Endothelial cell (in vitro differentiated cells): Measurements from ENCODE around the gene TAS2R30. TPM values are rescaled to one million over a fixed set of nuclear protein-coding genes. Genes with fewer than 3 reads are reported as not detected.

Source experiments
- DNase-seq: peaks from one replicate; pipeline ENCODE4 v3.0.0; 2021; ENCODE audit warnings: low spot score
- H3K27ac Mint-ChIP-seq: one replicate; pipeline ENCODE4 v1.8.0; 2021; ENCODE audit warnings: mixed read lengths, inconsistent platforms; ENCODE audit not compliant: unreplicated experiment
- H3K27me3 Mint-ChIP-seq: one replicate; pipeline ENCODE4 v1.8.0; 2021; ENCODE audit warnings: mild to moderate bottlenecking, moderate library complexity, mixed read lengths, inconsistent platforms; ENCODE audit not compliant: unreplicated experiment
- H3K36me3 Mint-ChIP-seq: one replicate; pipeline ENCODE4 v1.8.0; 2021; ENCODE audit warnings: mild to moderate bottlenecking, low read depth, mixed read lengths, inconsistent platforms; ENCODE audit not compliant: unreplicated experiment
- H3K4me1 Mint-ChIP-seq: one replicate; pipeline ENCODE4 v1.8.0; 2021; ENCODE audit warnings: mild to moderate bottlenecking, mixed read lengths, inconsistent platforms; ENCODE audit not compliant: unreplicated experiment
- H3K4me3 Mint-ChIP-seq: one replicate; pipeline ENCODE4 v1.8.0; 2021; ENCODE audit warnings: mild to moderate bottlenecking, mixed read lengths, inconsistent platforms; ENCODE audit not compliant: unreplicated experiment
- H3K9me3 Mint-ChIP-seq: one replicate; pipeline ENCODE4 v1.8.0; 2021; ENCODE audit warnings: mixed read lengths, inconsistent platforms; ENCODE audit not compliant: unreplicated experiment
- total RNA-seq: library from RNA; stranded (reverse); fragmentation: NEBNext Ultra II Directional; extraction: Animal tissue kit (Norgen Biotek cat#: 25700); gene quantifications from one replicate; pipeline ENCODE4 v1.2.1, GENCODE V29; 2021; ENCODE audit not compliant: unreplicated experiment
- TF ChIP-seq, protein P1 (sequence below): fragments of 200-600 bp; sonication (generic); IDR thresholded peaks from one replicate; pipeline ENCODE4 v1.5.0; 2021; ENCODE audit warnings: antibody characterized with exemption; ENCODE audit not compliant: unreplicated experiment

TAS2R30 gene
- total RNA-seq, 1 donor from 2014 or later = 1.7 TPM

DNA sequence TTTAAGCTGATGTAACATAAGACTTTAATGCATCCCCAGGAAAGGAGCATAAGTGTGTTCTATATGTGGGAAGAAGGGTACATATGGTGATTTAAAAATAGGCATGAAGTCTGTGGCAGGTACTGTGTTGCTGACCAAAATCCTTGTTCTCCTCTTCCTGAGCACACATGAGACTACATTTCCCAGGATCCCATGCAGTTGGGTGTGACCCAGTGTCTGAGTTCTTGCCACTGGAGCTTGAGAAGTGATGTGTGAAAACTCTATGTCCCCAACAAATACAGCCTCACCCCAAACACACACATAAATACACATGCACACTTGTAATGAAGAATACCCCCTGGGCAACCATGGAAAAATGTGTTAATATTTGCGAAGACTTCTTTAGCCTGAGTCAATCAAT, 28.1 kb upstream of the TAS2R30 start:
- Mint-ChIP-seq H3K27ac (no peak overlapping the region), H3K4me1 (peaks cover 9% of the 10 kb centered on the region), H3K9me3 (no peaks in the 10 kb centered on the region), H3K36me3 (peaks cover 5% of the 10 kb centered on the region), H3K27me3 (peaks cover 2% of the 10 kb centered on the region), H3K4me3 (no peak overlapping the region)
- no peak for DNase-seq
- TF ChIP-seq, protein P1, sequence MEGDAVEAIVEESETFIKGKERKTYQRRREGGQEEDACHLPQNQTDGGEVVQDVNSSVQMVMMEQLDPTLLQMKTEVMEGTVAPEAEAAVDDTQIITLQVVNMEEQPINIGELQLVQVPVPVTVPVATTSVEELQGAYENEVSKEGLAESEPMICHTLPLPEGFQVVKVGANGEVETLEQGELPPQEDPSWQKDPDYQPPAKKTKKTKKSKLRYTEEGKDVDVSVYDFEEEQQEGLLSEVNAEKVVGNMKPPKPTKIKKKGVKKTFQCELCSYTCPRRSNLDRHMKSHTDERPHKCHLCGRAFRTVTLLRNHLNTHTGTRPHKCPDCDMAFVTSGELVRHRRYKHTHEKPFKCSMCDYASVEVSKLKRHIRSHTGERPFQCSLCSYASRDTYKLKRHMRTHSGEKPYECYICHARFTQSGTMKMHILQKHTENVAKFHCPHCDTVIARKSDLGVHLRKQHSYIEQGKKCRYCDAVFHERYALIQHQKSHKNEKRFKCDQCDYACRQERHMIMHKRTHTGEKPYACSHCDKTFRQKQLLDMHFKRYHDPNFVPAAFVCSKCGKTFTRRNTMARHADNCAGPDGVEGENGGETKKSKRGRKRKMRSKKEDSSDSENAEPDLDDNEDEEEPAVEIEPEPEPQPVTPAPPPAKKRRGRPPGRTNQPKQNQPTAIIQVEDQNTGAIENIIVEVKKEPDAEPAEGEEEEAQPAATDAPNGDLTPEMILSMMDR = no peak

DNA sequence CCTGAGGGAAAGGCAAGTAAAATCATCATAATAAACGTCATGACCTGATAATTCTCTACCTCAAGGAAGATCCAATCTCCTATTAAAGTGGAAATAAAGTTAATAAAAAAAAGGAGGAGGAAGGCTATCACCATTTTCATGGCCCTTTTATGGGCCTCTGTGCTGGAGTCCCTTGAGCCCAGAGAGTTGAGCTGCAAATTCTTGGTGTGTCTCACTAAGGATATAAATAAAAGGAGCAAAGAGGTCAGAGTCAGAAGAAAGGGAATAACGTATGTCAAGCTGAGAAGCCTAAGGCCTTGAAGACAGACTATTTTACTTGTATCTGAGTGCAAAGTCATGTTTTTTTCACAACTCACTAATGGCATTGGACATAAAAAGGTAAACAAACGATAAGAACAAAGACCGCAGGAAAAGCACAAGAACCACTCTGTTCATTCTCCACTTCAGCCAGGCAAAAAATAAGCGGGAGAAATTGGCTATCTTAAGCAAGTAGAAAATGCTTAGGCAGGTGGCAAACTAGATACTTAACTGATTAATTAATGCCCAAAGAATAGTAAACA, 24.5 kb upstream of the TAS2R30 start:
- peaks cover 2% of the 10 kb centered on the region for H3K27me3 Mint-ChIP-seq
- no peak overlapping the region for H3K27ac Mint-ChIP-seq
- TF ChIP-seq, protein P1 = no peak
- no peak overlapping the region for H3K4me3 Mint-ChIP-seq
- H3K4me1 Mint-ChIP-seq = peaks cover 3% of the 10 kb centered on the region
- H3K9me3 Mint-ChIP-seq = no peaks in the 10 kb centered on the region
- peaks cover 6% of the 10 kb centered on the region for H3K36me3 Mint-ChIP-seq
- DNase-seq = no peak

DNA sequence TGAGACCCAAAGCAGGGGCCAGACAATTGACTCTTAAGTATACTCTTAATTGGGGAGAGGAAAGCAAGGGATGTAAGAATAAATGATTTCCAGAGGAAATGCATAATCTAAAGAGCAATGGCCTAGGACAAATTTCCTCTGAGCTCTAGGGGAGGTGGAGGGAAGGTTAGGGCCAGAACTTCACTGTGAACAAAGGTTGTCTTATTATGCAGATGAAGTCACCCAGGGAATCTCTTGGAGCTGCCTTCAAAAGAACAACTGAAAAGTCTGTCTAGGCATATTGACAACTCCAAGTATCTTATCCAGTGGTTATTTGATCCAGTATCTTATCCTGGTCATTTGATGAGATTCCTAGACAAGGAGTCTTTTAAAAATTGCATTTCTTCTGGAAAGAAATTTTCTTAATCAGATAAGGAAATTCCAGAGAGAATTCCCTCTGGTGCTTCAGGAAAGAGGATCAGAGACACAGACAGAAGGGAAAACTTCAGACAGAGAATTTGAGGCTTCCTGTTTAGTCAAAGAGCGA, 20.0 kb upstream of the TAS2R30 start:
- H3K36me3 Mint-ChIP-seq = peaks cover 14% of the 10 kb centered on the region

DNA sequence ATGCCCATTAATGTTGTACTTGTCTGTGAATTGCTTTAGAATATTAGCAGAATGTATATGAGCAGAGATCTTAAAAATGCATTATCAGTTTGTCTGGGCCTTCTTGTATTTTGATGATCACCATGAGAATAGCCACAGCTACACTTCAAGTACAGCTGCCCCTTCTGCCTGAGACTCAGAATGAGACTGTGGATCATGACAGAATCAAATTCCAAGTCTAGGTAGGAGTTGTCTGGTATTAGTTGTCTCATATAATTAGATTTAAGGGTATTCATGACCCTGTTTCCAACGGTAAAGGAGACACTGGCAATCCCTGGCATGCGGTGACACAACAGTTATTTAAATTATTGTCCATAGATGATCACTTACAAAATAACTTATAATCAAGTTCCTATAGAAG, 18.3 kb upstream of the TAS2R30 start:
- no peak overlapping the region for H3K4me3 Mint-ChIP-seq
- H3K4me1 Mint-ChIP-seq = no peaks in the 10 kb centered on the region
- DNase-seq = no peak
- H3K27ac Mint-ChIP-seq = no peak overlapping the region
- no peaks in the 10 kb centered on the region for H3K9me3 Mint-ChIP-seq
- peaks cover 3% of the 10 kb centered on the region for H3K27me3 Mint-ChIP-seq
- TF ChIP-seq, protein P1 = no peak
- H3K36me3 Mint-ChIP-seq = peaks cover 14% of the 10 kb centered on the region

More for the DNA sequence above, 20.0 kb upstream of the TAS2R30 start:
- no peak for DNase-seq
- Mint-ChIP-seq H3K27ac (no peak overlapping the region), H3K4me3 (no peak overlapping the region), H3K9me3 (no peaks in the 10 kb centered on the region), H3K4me1 (peaks cover 3% of the 10 kb centered on the region), H3K27me3 (peaks cover 3% of the 10 kb centered on the region)
- TF ChIP-seq, protein P1 = no peak

DNA sequence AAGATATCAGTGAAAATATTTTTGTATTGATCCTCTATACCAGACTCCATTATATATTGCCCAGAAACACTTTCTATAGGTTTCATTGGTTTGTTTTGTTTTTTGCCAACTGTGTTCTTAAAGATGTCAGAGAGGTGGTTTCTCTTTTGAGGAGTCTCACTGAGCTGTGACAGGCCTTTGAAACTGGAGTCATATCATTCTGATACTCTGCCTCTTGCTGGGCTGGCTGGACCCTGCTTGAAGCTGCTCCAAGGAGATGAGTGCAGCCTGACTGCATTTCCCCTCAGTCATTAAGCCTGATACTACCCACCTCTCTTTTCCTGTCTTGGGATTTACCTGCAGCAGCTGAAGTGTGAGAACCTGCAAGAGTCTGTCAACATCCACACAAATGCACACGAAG, 16.4 kb upstream of the TAS2R30 start:
- DNase-seq = no peak
- peaks cover 14% of the 10 kb centered on the region for H3K36me3 Mint-ChIP-seq
- no peaks in the 10 kb centered on the region for H3K9me3 Mint-ChIP-seq
- H3K4me3 Mint-ChIP-seq = no peak overlapping the region
- no peak overlapping the region for H3K27ac Mint-ChIP-seq
- H3K4me1 Mint-ChIP-seq = no peaks in the 10 kb centered on the region
- peaks cover 3% of the 10 kb centered on the region for H3K27me3 Mint-ChIP-seq
- TF ChIP-seq, protein P1 = no peak
